HepG2 (cell line): ENCODE data around the gene SNED1. TPM values are rescaled to one million over a fixed set of nuclear protein-coding genes. Genes with fewer than 3 reads are reported as not detected.

Experiments
- ASH2L ChIP-seq: fragments of 300-600, 200-600 bp; sonication (generic); IDR thresholded peaks from 2 replicates; pipeline ENCODE4 v1.7.0; 2017; ENCODE audit warnings: low read depth, mild to moderate bottlenecking, moderate library complexity, mixed read lengths, low read length; ENCODE audit not compliant: insufficient read length
- ATF5 ChIP-seq: sonication (generic); formaldehyde crosslinking; IDR thresholded peaks from 2 replicates; pipeline ENCODE4 v1.4.0; 2020; ENCODE audit warnings: mild to moderate bottlenecking, low read depth, missing genetic modification reagents
- ESRRA ChIP-seq: sonication (generic); formaldehyde crosslinking; IDR thresholded peaks from 2 replicates; pipeline ENCODE4 v1.5.1; 2020; ENCODE audit warnings: mild to moderate bottlenecking, low read depth, missing genetic modification reagents
- FOSL2 ChIP-seq: sonication (generic); formaldehyde crosslinking; IDR thresholded peaks from 2 replicates; pipeline ENCODE4 v1.4.0; 2020; ENCODE audit warnings: missing genetic modification reagents
- HDAC1 ChIP-seq: sonication (generic); formaldehyde crosslinking; IDR thresholded peaks from 2 replicates; pipeline ENCODE4 v1.5.1; 2020; ENCODE audit warnings: mild to moderate bottlenecking, missing genetic modification reagents
- HNF4G ChIP-seq, 2 experiments: sonication (generic) in 1 of 2; formaldehyde crosslinking in 1 of 2; IDR thresholded peaks; 2 replicates each; pipeline versions ENCODE4 v1.4.0 to v1.6.1; 2011 to 2020; ENCODE audit warnings: borderline replicate concordance in 2 of 2, low read depth in 2 of 2, mild to moderate bottlenecking in 2 of 2, low read length in 1 of 2, missing genetic modification reagents in 1 of 2, moderate library complexity in 1 of 2
- MYC ChIP-seq: sonication (generic); formaldehyde crosslinking; IDR thresholded peaks from 2 replicates; pipeline ENCODE4 v1.9.0; 2021; ENCODE audit warnings: missing genetic modification reagents, borderline replicate concordance
- NR2F1 ChIP-seq, 2 experiments: fragments of 450-650 bp in 1 of 2; formaldehyde crosslinking in 1 of 2; IDR thresholded peaks; 2 replicates each; pipeline versions ENCODE4 v1.5.0 to v1.6.1; 2016 to 2020; ENCODE audit warnings: mild to moderate bottlenecking in 1 of 2, missing compliant biosample characterization in 1 of 2, missing genetic modification reagents in 1 of 2, moderate library complexity in 1 of 2
- NRL ChIP-seq: sonication (generic); formaldehyde crosslinking; IDR thresholded peaks from 2 replicates; pipeline ENCODE4 v1.5.0; 2020; ENCODE audit warnings: missing genetic modification reagents, mild to moderate bottlenecking, moderate library complexity, borderline replicate concordance
- PHF21A ChIP-seq: sonication (generic); formaldehyde crosslinking; IDR thresholded peaks from 2 replicates; pipeline ENCODE4 v1.5.0; 2020; ENCODE audit warnings: mild to moderate bottlenecking, missing genetic modification reagents
- RFXAP ChIP-seq: sonication (generic); formaldehyde crosslinking; IDR thresholded peaks from 2 replicates; pipeline ENCODE4 v1.4.0; 2020; ENCODE audit warnings: missing genetic modification reagents, borderline replicate concordance
- TSC22D2 ChIP-seq: sonication (generic); formaldehyde crosslinking; IDR thresholded peaks from 2 replicates; pipeline ENCODE4 v1.5.1; 2020; ENCODE audit warnings: missing genetic modification reagents, mild to moderate bottlenecking, borderline replicate concordance
- YEATS4 ChIP-seq: sonication (generic); formaldehyde crosslinking; IDR thresholded peaks from 2 replicates; pipeline ENCODE4 v1.4.0; 2020; ENCODE audit warnings: missing genetic modification reagents, borderline replicate concordance
- ZNF225 ChIP-seq: sonication (generic); formaldehyde crosslinking; IDR thresholded peaks from 2 replicates; pipeline ENCODE4 v1.4.0; 2020; ENCODE audit warnings: mild to moderate bottlenecking, missing genetic modification reagents
- ZNF232 ChIP-seq: sonication (generic); formaldehyde crosslinking; IDR thresholded peaks from 2 replicates; pipeline ENCODE4 v1.4.0; 2020; ENCODE audit warnings: missing genetic modification reagents, borderline replicate concordance
- ZNF44 ChIP-seq: sonication (generic); formaldehyde crosslinking; IDR thresholded peaks from 2 replicates; pipeline ENCODE4 v1.5.1; 2020; ENCODE audit warnings: mild to moderate bottlenecking, missing genetic modification reagents
- ZNF614 ChIP-seq: IDR thresholded peaks from 2 replicates; pipeline ENCODE4 v1.6.1; 2018; ENCODE audit warnings: missing biosample characterization, missing genetic modification reagents, inconsistent platforms, borderline replicate concordance
- polyA plus RNA-seq, 8 experiments: library from polyadenylated mRNA; depleted of rRNA in 3 of 8; stranded (reverse) in 7 of 8; unstranded in 1 of 8; fragments of >200 nt; fragmentation: Illumina TruSeq in 4 of 8; extraction: Trizol in 4 of 8; gene quantifications; 2 replicates each; pipeline versions ENCODE4 v1.2.1 to v1.2.3, GENCODE V29; 2011 to 2016; ENCODE audit warnings: low read depth in 4 of 8, missing spikeins in 1 of 8, mixed read lengths in 1 of 8; ENCODE audit not compliant: insufficient read depth in 1 of 8
- total RNA-seq, 5 experiments: library from RNA; depleted of rRNA; stranded (reverse); fragments of >200 nt; fragmentation: Illumina TruSeq; extraction: Trizol; gene quantifications; 2 replicates each; pipeline ENCODE4 v1.2.3, GENCODE V29; 2016; ENCODE audit warnings: low read depth in 1 of 5
- TF ChIP-seq, protein P1 (sequence below): sonication (generic); formaldehyde crosslinking; IDR thresholded peaks from 2 replicates; pipeline ENCODE4 v1.4.0; 2020; ENCODE audit warnings: missing genetic modification reagents, mild to moderate bottlenecking, borderline replicate concordance
- TF ChIP-seq, protein P2 (sequence below): sonication (generic); formaldehyde crosslinking; IDR thresholded peaks from 2 replicates; pipeline ENCODE4 v1.4.0; 2020; ENCODE audit warnings: missing genetic modification reagents
- TF ChIP-seq, protein P3 (sequence below): sonication (generic); formaldehyde crosslinking; IDR thresholded peaks from 2 replicates; pipeline ENCODE4; 2020; ENCODE audit warnings: missing genetic modification reagents, mild to moderate bottlenecking, borderline replicate concordance

SNED1 gene
- total and polyA plus RNA-seq, 2 of the 13 experiments (the other 11 are each of a cell fraction or from before 2014, with no cell fraction given): 0.15 to 0.65 TPM

DNA sequence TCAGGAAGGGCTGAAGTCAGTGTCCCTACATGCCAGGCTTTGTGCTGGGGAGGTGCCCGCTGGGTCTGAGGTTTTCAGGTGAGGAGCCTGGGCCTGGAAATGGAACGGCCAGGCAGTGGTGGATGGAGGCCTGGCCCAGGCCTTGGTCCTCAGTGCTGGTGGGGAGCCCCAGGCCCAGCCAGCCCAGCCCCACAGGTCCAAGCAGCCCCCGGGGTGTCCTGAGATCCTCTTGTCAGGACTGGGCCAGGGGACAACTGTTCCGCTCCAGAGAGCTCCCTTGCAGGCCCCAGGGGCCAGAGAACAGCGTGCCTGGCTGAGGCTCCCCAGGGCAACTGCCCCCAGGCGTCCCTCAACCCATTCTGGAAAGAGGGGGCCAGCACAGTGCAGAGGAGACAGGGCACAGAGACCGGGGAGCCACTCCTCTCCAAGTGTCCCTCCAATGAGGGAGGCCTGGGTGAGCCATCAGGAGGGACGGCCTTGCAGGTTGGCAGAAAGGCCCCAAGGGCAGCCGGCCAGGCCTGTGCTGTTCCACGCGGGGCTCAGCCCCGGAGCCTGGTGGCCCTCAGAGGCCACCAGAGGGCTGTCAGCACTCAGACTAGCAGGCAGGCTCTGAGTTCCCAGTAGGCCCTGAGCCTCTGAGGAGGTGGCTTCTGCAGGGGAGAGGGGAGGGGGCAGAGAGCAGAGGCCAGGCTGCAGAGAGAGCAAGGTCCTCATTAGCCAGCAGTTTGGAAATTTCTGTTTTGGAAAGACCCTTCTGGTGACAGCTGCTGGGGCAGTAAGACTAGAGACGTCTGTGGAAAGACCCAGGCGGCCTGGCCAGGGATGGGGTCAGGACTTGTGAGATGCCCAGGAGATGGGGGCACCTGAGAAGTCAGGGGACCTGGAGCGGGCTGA is 29.4 kb upstream of the SNED1 start (continued):
- TF ChIP-seq ASH2L: peak; percentile 37
- TF ChIP-seq HDAC1: peak; percentile 62
- peak; percentile 20; the same call in 1 of the 2 replicates for TF ChIP-seq NRL
- 0 out of 2 replicates have a peak, but pooled peaks have one; percentile 39 for TF ChIP-seq ZNF614
- TF ChIP-seq HNF4G (IDR thresholded peaks at IDR 0.05; ENCODE audit: borderline replicate concordance, low read depth, low read length): peak; percentile 76; the same call in 1 of the 2 replicates
- TF ChIP-seq HNF4G (CRISPR knock-in tag; IDR thresholded peaks at IDR 0.05; ENCODE audit: borderline replicate concordance, low read depth): peak; percentile 53; the same call in 1 of the 2 replicates
- TF ChIP-seq ZNF225 (CRISPR knock-in tag): 0 out of 2 replicates have a peak, but pooled peaks have one; percentile 22
- 0 out of 2 replicates have a peak, but pooled peaks have one; percentile 52 for TF ChIP-seq ATF5 (CRISPR knock-in tag)
- TF ChIP-seq ESRRA (CRISPR knock-in tag): peak; percentile 30; the same call in 1 of the 2 replicates
- peak; percentile 52; the same call in 1 of the 2 replicates for TF ChIP-seq TSC22D2
- TF ChIP-seq, protein P1, sequence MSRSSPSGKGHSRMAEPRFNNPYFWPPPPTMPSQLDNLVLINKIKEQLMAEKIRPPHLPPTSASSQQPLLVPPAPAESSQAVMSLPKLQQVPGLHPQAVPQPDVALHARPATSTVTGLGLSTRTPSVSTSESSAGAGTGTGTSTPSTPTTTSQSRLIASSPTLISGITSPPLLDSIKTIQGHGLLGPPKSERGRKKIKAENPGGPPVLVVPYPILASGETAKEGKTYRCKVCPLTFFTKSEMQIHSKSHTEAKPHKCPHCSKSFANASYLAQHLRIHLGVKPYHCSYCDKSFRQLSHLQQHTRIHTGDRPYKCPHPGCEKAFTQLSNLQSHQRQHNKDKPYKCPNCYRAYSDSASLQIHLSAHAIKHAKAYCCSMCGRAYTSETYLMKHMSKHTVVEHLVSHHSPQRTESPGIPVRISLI (CRISPR knock-in tag): 0 out of 2 replicates have a peak, but pooled peaks have one; percentile 38
- TF ChIP-seq RFXAP (CRISPR knock-in tag): peak; percentile 58; the same call in 1 of the 2 replicates
- 0 out of 2 replicates have a peak, but pooled peaks have one; percentile 30 for TF ChIP-seq ZNF232 (CRISPR knock-in tag)
- TF ChIP-seq PHF21A (CRISPR knock-in tag): peak; percentile 63; the same call in 1 of the 2 replicates
- TF ChIP-seq, protein P2, sequence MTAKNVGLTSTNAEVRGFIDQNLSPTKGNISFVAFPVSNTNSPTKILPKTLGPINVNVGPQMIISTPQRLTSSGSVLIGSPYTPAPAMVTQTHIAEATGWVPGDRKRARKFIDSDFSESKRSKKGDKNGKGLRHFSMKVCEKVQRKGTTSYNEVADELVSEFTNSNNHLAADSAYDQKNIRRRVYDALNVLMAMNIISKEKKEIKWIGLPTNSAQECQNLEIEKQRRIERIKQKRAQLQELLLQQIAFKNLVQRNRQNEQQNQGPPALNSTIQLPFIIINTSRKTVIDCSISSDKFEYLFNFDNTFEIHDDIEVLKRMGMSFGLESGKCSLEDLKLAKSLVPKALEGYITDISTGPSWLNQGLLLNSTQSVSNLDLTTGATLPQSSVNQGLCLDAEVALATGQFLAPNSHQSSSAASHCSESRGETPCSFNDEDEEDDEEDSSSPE (CRISPR knock-in tag): no peak
- TF ChIP-seq MYC (CRISPR knock-in tag): peak; percentile 53; the same call in 1 of the 2 replicates
- TF ChIP-seq NR2F1 (CRISPR knock-in tag; IDR thresholded peaks at IDR 0.05): no peak
- TF ChIP-seq, protein P3, sequence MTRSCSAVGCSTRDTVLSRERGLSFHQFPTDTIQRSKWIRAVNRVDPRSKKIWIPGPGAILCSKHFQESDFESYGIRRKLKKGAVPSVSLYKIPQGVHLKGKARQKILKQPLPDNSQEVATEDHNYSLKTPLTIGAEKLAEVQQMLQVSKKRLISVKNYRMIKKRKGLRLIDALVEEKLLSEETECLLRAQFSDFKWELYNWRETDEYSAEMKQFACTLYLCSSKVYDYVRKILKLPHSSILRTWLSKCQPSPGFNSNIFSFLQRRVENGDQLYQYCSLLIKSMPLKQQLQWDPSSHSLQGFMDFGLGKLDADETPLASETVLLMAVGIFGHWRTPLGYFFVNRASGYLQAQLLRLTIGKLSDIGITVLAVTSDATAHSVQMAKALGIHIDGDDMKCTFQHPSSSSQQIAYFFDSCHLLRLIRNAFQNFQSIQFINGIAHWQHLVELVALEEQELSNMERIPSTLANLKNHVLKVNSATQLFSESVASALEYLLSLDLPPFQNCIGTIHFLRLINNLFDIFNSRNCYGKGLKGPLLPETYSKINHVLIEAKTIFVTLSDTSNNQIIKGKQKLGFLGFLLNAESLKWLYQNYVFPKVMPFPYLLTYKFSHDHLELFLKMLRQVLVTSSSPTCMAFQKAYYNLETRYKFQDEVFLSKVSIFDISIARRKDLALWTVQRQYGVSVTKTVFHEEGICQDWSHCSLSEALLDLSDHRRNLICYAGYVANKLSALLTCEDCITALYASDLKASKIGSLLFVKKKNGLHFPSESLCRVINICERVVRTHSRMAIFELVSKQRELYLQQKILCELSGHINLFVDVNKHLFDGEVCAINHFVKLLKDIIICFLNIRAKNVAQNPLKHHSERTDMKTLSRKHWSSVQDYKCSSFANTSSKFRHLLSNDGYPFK (CRISPR knock-in tag): peak; percentile 49; the same call in 1 of the 2 replicates
- peak; percentile 63; the same call in 1 of the 2 replicates for TF ChIP-seq YEATS4 (CRISPR knock-in tag)
- TF ChIP-seq ZNF44 (CRISPR knock-in tag): 0 out of 2 replicates have a peak, but pooled peaks have one; percentile 64
- no peak for TF ChIP-seq FOSL2
